PC-3 (cell line): ENCODE results near the gene UBE2R2. TPM values are rescaled to one million over a fixed set of nuclear protein-coding genes. Genes with fewer than 3 reads are reported as not detected.
"Not testable (repeated sequence)": the region's sequence is repeated elsewhere in the genome, so short reads cannot be mapped to it uniquely, and the experiment has no call there.

Experiments
- ATAC-seq: fragments of 200-7000 bp; cut with Tn5 transposase; 2 replicates; pipeline ENCODE4 v1.9.1; 2020; ENCODE audit warnings: mild to moderate bottlenecking, moderate library complexity
- BruUV-seq: library from RNA; stranded (reverse); fragments of 400-500 nt; replicated peaks from 2 replicates; lab custom pipeline; 2021; lab: Mats Ljungman, UMichigan
- CTCF ChIA-PET: fragments of 300-600 bp; sonication (Branson Sonifier 250); formaldehyde crosslinking; loops from one replicate; lab custom pipeline; 2022; ENCODE audit warnings: antibody characterized with exemption; lab: Charles Lee
- POLR2A ChIA-PET: fragments of 300-600 bp; sonication (Branson Sonifier 250); formaldehyde crosslinking; loops from one replicate; lab custom pipeline; 2022; ENCODE audit warnings: antibody characterized with exemption; ENCODE audit not compliant: unreplicated experiment; lab: Charles Lee
- DNase-seq: peaks from one replicate; pipeline ENCODE4 v3.0.0-alpha.2; 2015
- H2AFZ ChIP-seq: fragments of 300-600 bp; sonication (generic); 2 replicates; pipeline ENCODE4 v1.6.0; 2016; ENCODE audit warnings: antibody characterized with exemption, low read length
- H3F3A ChIP-seq: fragments of 300-600 bp; sonication (generic); one replicate; pipeline ENCODE4 v1.6.0; 2017; ENCODE audit warnings: antibody characterized with exemption, low read length, control low read depth, mild to moderate bottlenecking; ENCODE audit not compliant: unreplicated experiment
- H3K27ac ChIP-seq: fragments of 300-600 bp; sonication (generic); 2 replicates; pipeline ENCODE4 v1.5.1; 2016; ENCODE audit warnings: mild to moderate bottlenecking, low read length
- H3K27me3 ChIP-seq: fragments of 300-600 bp; sonication (generic); 2 replicates; pipeline ENCODE4 v1.6.1; 2016; ENCODE audit warnings: low read length, mixed read lengths
- H3K36me3 ChIP-seq: fragments of 300-600 bp; sonication (generic); 2 replicates; pipeline ENCODE4 v1.6.1; 2016; ENCODE audit warnings: low read depth, mixed run types, low read length, mixed read lengths
- H3K4me1 ChIP-seq: fragments of 300-600 bp; sonication (generic); 2 replicates; pipeline ENCODE4 v1.5.1; 2016; ENCODE audit warnings: low read length; ENCODE audit not compliant: insufficient read depth
- H3K4me2 ChIP-seq: fragments of 300-600 bp; sonication (generic); 2 replicates; pipeline ENCODE4 v1.6.0; 2016; ENCODE audit warnings: low read length
- H3K4me3 ChIP-seq: fragments of 300-600 bp; sonication (generic); 2 replicates; pipeline ENCODE4 v1.5.1; 2016; ENCODE audit warnings: mild to moderate bottlenecking, low read length, mixed read lengths
- H3K79me2 ChIP-seq: fragments of 300-600 bp; sonication (generic); 2 replicates; pipeline ENCODE4 v1.6.1; 2017; ENCODE audit warnings: low read length, mixed read lengths
- H3K9ac ChIP-seq: fragments of 300-600 bp; sonication (generic); 2 replicates; pipeline ENCODE4 v1.6.0; 2016; ENCODE audit warnings: mild to moderate bottlenecking, low read length
- H3K9me2 ChIP-seq: fragments of 300-600 bp; sonication (generic); replicated peaks from 2 replicates; pipeline ENCODE4 v1.6.1; 2016; ENCODE audit warnings: mixed run types, low read length, mixed read lengths
- H3K9me3 ChIP-seq: fragments of 300-600 bp; sonication (generic); 2 replicates; pipeline ENCODE4 v1.6.1; 2016; ENCODE audit warnings: low read length, mixed read lengths
- H4K20me1 ChIP-seq: fragments of 300-600 bp; sonication (generic); 2 replicates; pipeline ENCODE4 v1.6.1; 2016; ENCODE audit warnings: low read length, mixed read lengths
- CTCF ChIP-seq: fragments of 300-600 bp; sonication (generic); conservative IDR thresholded peaks from 2 replicates; pipeline ENCODE4 v1.5.1; 2017; ENCODE audit warnings: antibody characterized with exemption, low read depth, mild to moderate bottlenecking, low read length
- EZH2 ChIP-seq: fragments of 300-600 bp; sonication (generic); IDR thresholded peaks from one replicate; pipeline ENCODE4 v1.6.1; 2017; ENCODE audit warnings: antibody characterized with exemption, mild to moderate bottlenecking, low read length; ENCODE audit not compliant: unreplicated experiment
- EZH2phosphoT487 ChIP-seq: fragments of 300-600 bp; sonication (generic); IDR thresholded peaks from 2 replicates; pipeline ENCODE4 v1.6.1; 2018; ENCODE audit warnings: mild to moderate bottlenecking, antibody characterized with exemption, low read length, borderline replicate concordance
- intact Hi-C: fragments of 100-400 bp; cut with micrococcal nuclease; formaldehyde crosslinking; loops from 2 replicates; pipeline ENCODE4 v1.9.0; 2023
- total RNA-seq: library from RNA; depleted of rRNA; stranded (reverse); fragments of >200 nt; gene quantifications from 2 replicates; pipeline ENCODE4 v1.2.3, GENCODE V29; 2014

Gene UBE2R2
- total RNA-seq, 1 experiment from 2014 or later, result 18.4 TPM

- POLR2A ChIA-PET, result no interaction called here
- H3K36me3 ChIP-seq, result peaks cover 35% of the 10 kb centered on the region
- H3K9me3 ChIP-seq, result no peaks in the 10 kb centered on the region
- H3K79me2 ChIP-seq, result peaks cover 21% of the 10 kb centered on the region
- DNase-seq (no peak), ATAC-seq (no peak)
- no peak within 1 kb of the TSS for H3K4me3 ChIP-seq
- CTCF ChIA-PET, result no interaction called here
- H3K4me2 ChIP-seq, result no peak within 1 kb of the TSS
- intact Hi-C loops, result no loop called here
- TF ChIP-seq CTCF, result no peak
- no peak for TF ChIP-seq EZH2phosphoT487
- no peak for TF ChIP-seq EZH2
- peaks cover 20% of the 10 kb centered on the region for H3K4me1 ChIP-seq
- H2AFZ ChIP-seq, result no peak within 1 kb of the TSS
- no peaks in the 10 kb centered on the region for H3K27me3 ChIP-seq
- no peaks in the 10 kb centered on the region for H3K9me2 ChIP-seq
- H3K9ac ChIP-seq, result no peak within 1 kb of the TSS
- BruUV-seq, result no TSS peak
- no peaks in the 10 kb centered on the region for H3F3A ChIP-seq
- H4K20me1 ChIP-seq, result no peaks in the 10 kb centered on the region
- H3K27ac ChIP-seq, result no peak within 1 kb of the TSS
Observed at GRCh38 chr9:33795281-33795680, 21.7 kb upstream of the UBE2R2 start, which contains the start of gene PRSS3. Gene PRSS3 (plus strand): TSS chr9:33795561. CDS start chr9:33795574, 13 bp downstream.

DNA sequence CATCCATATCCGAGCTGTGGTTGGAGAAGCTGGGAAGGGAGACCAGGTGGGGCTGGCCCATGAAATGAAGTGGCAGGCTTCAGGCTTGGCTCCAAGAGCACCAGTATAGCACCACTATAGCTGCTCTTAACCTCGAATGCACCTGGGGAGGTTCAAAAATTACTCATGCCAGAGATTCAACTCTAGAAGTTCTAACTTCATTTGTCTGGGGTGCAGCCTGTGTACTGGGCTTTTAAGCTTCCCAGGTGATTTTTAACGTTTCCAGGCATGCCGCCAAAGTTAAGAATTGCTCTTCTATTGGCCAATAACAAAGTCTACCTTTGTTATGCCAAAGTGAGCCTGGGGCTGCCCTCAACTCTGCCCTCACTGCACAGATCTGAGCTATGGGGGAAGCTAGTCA is 21.1 kb upstream of the UBE2R2 start:
- Histone ChIP-seq H3K27me3 (no peaks in the 10 kb centered on the region), H3K9me3 (no peaks in the 10 kb centered on the region), H3K9ac (no peak overlapping the region), H3K4me1 (peaks cover 20% of the 10 kb centered on the region), H3K36me3 (peaks cover 37% of the 10 kb centered on the region), H3F3A (no peaks in the 10 kb centered on the region), H3K4me2 (no peak overlapping the region), H4K20me1 (no peaks in the 10 kb centered on the region), H3K27ac (no peak overlapping the region), H3K4me3 (no peak overlapping the region), H3K9me2 (no peaks in the 10 kb centered on the region), H3K79me2 (peaks cover 16% of the 10 kb centered on the region), H2AFZ (no peak overlapping the region)
- ChIA-PET POLR2A (no interaction called here), CTCF (no interaction called here)
- no peak for ATAC-seq
- DNase-seq, result no peak
- BruUV-seq, result no TSS peak
- TF ChIP-seq EZH2phosphoT487 (no peak), EZH2 (no peak), CTCF (no peak)
- intact Hi-C loops, result no loop called here

DNA sequence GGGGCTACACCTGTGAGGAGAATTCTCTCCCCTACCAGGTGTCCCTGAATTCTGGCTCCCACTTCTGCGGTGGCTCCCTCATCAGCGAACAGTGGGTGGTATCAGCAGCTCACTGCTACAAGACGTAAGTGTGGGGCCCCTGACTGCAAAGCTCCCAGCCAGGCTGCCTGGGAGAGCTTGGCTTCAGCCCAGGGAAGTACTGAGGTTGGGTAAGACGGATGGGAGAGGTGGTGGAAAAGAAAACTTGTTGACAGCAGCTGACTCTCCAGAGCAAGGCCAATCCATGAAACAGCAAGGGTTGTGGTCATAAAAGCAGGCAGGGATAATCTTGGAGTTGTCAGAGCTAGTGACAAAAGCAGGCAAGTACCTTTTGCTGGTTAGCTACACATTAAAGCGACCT is 20.3 kb upstream of the UBE2R2 start:
- peaks cover 10% of the 10 kb centered on the region for H3K79me2 ChIP-seq
- H4K20me1 ChIP-seq, intact Hi-C loops, H3K9ac ChIP-seq, BruUV-seq, DNase-seq, ATAC-seq, H2AFZ ChIP-seq, H3K27ac ChIP-seq, H3K4me3 ChIP-seq, H3K9me2 ChIP-seq, H3K27me3 ChIP-seq, H3F3A ChIP-seq, H3K9me3 ChIP-seq, H3K4me2 ChIP-seq, CTCF ChIA-PET, POLR2A ChIA-PET: not testable (repeated sequence)
- peaks cover 12% of the 10 kb centered on the region for H3K4me1 ChIP-seq
- H3K36me3 ChIP-seq, result peaks cover 37% of the 10 kb centered on the region
